Activated B cell treated with CpG ODN at 0.5 μM for 24 hours (primary cell): ENCODE results near the gene CHSY3. TPM values are rescaled to one million over a fixed set of nuclear protein-coding genes. Genes with fewer than 3 reads are reported as not detected.

ENCODE experiments used
- ATAC-seq: fragments of 200-7000 bp; cut with Tn5 transposase; one replicate; pipeline ENCODE4 v1.10.0; 2021; ENCODE audit warnings: low read depth, mild to moderate bottlenecking, moderate library complexity
- CTCF ChIA-PET: fragments of 350-600 bp; sonication (Branson Sonifier 250); formaldehyde crosslinking; loops from one replicate; lab custom pipeline; 2021; ENCODE audit warnings: antibody characterized with exemption; lab: Charles Lee
- POLR2A ChIA-PET: fragments of 350-600 bp; sonication (Branson Sonifier 250); formaldehyde crosslinking; loops from one replicate; lab custom pipeline; 2021; ENCODE audit warnings: antibody characterized with exemption; lab: Charles Lee
- DNase-seq: peaks from one replicate; pipeline ENCODE4 v3.0.0; 2022
- H3K27ac Mint-ChIP-seq: one replicate; pipeline ENCODE4 v1.8.0; 2020; ENCODE audit warnings: mixed read lengths
- H3K27me3 Mint-ChIP-seq: one replicate; pipeline ENCODE4 v1.8.0; 2021; ENCODE audit warnings: mixed read lengths
- H3K36me3 Mint-ChIP-seq: one replicate; pipeline ENCODE4 v1.8.0; 2021; ENCODE audit warnings: low read depth, mixed read lengths
- H3K4me1 Mint-ChIP-seq: one replicate; pipeline ENCODE4 v1.8.0; 2021; ENCODE audit warnings: mixed read lengths
- H3K4me3 Mint-ChIP-seq: one replicate; pipeline ENCODE4 v1.8.0; 2020; ENCODE audit warnings: mild to moderate bottlenecking, mixed read lengths
- H3K9me3 Mint-ChIP-seq: one replicate; pipeline ENCODE4 v1.8.0; 2020; ENCODE audit warnings: mixed read lengths
- intact Hi-C: fragments of 100-400 bp; cut with micrococcal nuclease; formaldehyde crosslinking; loops from one replicate; pipeline ENCODE4 v1.15.1; 2024
- total RNA-seq: library from RNA; stranded (reverse); gene quantifications from 2 replicates; pipeline ENCODE4 v1.2.3, GENCODE V29; 2022
- TF ChIP-seq, protein P1 (sequence below): fragments of 200-600 bp; IDR thresholded peaks from one replicate; pipeline ENCODE4 v1.8.0; 2022; ENCODE audit warnings: antibody characterized with exemption, mild to moderate bottlenecking

Gene CHSY3
- total RNA-seq, 1 donor from 2014 or later, result not detected

DNA sequence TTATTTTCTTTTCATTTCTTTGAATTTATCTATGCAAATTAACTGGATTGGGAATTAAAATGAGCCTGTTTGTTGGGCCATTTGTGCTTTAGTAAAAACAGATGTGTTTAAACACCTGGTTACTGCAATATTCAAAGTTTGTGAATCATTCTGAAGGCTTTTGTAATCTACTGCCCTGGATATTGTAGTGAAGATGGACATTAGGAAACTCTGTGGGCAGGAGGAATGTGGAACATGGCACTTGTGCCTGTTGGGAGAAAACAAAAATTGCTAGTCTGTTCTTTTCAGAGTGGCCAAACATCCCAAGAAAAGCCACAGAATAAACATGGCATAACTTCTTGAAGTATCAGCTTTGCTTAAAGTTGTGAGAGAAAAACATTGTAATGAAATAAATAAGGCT is 40.8 kb downstream of the CHSY3 start:
- Mint-ChIP-seq H3K9me3 (peaks cover under 1% of the 10 kb centered on the region), H3K27ac (no peak overlapping the region), H3K4me1 (no peaks in the 10 kb centered on the region), H3K27me3 (no peaks in the 10 kb centered on the region), H3K36me3 (no peaks in the 10 kb centered on the region), H3K4me3 (no peak overlapping the region)
- DNase-seq (no peak), ATAC-seq (no peak)
- TF ChIP-seq, protein P1, sequence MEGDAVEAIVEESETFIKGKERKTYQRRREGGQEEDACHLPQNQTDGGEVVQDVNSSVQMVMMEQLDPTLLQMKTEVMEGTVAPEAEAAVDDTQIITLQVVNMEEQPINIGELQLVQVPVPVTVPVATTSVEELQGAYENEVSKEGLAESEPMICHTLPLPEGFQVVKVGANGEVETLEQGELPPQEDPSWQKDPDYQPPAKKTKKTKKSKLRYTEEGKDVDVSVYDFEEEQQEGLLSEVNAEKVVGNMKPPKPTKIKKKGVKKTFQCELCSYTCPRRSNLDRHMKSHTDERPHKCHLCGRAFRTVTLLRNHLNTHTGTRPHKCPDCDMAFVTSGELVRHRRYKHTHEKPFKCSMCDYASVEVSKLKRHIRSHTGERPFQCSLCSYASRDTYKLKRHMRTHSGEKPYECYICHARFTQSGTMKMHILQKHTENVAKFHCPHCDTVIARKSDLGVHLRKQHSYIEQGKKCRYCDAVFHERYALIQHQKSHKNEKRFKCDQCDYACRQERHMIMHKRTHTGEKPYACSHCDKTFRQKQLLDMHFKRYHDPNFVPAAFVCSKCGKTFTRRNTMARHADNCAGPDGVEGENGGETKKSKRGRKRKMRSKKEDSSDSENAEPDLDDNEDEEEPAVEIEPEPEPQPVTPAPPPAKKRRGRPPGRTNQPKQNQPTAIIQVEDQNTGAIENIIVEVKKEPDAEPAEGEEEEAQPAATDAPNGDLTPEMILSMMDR, result no peak
- ChIA-PET CTCF (no interaction called here), POLR2A (no interaction called here)
- intact Hi-C loops, result no loop called here

DNA sequence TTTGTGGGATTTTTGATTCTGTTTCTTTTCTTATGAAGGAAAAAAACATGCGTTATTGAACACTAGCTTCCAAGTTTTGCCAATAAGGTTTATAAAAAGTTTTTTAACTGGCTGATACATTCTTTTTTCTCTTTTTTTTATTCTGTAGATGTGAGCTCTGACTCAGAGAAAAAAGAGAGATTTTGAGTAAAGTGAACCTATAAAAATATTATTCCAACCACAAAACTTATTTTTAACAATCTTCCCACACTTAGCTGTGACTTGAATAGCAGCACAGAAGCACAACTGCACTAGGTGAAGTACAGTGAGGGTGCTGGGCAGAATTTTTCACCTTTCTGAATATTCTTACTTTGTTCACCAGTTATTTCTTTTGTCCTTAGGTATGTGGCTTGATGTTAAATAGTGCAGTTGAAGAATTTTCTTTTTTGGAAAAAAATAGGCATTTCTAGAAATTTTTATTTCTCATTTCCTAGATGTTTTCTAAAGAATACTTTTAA is 41.6 kb downstream of the CHSY3 start:
- H3K36me3 Mint-ChIP-seq, result no peaks in the 10 kb centered on the region
- POLR2A ChIA-PET, result no interaction called here
- ATAC-seq (no peak), DNase-seq (no peak)
- intact Hi-C loops, result no loop called here
- H3K4me3 Mint-ChIP-seq, result no peak overlapping the region
- no peaks in the 10 kb centered on the region for H3K4me1 Mint-ChIP-seq
- no peak overlapping the region for H3K27ac Mint-ChIP-seq
- CTCF ChIA-PET, result no interaction called here
- no peaks in the 10 kb centered on the region for H3K27me3 Mint-ChIP-seq
- TF ChIP-seq, protein P1, result no peak
- no peaks in the 10 kb centered on the region for H3K9me3 Mint-ChIP-seq

DNA sequence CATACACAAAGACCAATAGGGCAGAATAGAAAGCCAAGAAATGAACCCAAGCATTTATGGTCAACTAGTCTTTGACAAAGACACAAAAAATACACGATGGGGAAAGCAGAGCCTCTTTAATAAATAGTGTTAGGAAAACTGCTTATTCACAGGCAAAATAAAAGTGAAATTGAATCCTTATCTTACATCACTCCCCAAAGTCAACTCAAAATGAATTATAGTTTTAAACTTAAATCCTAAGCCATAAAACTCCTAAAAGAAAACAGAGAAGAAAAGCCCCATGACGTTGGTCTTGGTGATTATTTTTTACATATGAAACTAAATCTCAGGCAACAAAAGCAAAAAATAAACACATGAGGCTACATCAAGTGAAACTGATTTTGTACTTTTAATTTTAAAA is 46.8 kb downstream of the CHSY3 start:
- Mint-ChIP-seq H3K9me3 (peaks cover 2% of the 10 kb centered on the region), H3K27me3 (no peaks in the 10 kb centered on the region), H3K36me3 (no peaks in the 10 kb centered on the region), H3K27ac (no peak overlapping the region), H3K4me1 (no peaks in the 10 kb centered on the region), H3K4me3 (no peak overlapping the region)
- DNase-seq (no peak), ATAC-seq (no peak)
- intact Hi-C loops, result no loop called here
- ChIA-PET CTCF (no interaction called here), POLR2A (no interaction called here)
- TF ChIP-seq, protein P1, result no peak

DNA sequence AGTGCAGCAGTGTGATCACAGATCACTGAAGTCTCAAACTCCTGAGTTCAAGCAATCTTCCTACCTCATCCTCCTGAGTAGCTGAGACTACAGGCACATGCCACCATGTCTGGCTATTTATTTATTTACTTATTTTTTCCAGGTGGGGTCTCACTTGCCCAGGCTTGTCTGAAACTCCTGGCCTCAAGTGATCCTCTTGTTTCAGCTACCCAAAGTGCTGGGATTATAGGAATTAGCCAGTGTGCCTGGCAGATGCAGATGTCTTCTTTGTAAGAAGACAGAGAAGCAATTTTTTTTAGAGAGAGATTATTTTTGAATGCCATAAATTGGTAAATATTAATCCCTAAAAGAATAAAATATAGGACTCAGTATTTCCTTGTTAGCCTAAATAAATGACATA is 54.3 kb downstream of the CHSY3 start:
- H3K9me3 Mint-ChIP-seq, result peaks cover 2% of the 10 kb centered on the region
- no peaks in the 10 kb centered on the region for H3K36me3 Mint-ChIP-seq
- intact Hi-C loops, result no loop called here
- H3K4me1 Mint-ChIP-seq, result no peaks in the 10 kb centered on the region
- DNase-seq (no peak), ATAC-seq (no peak)
- CTCF ChIA-PET, result no interaction called here
- no peak overlapping the region for H3K4me3 Mint-ChIP-seq
- POLR2A ChIA-PET, result no interaction called here
- TF ChIP-seq, protein P1, result no peak
- no peak overlapping the region for H3K27ac Mint-ChIP-seq
- H3K27me3 Mint-ChIP-seq, result no peaks in the 10 kb centered on the region

DNA sequence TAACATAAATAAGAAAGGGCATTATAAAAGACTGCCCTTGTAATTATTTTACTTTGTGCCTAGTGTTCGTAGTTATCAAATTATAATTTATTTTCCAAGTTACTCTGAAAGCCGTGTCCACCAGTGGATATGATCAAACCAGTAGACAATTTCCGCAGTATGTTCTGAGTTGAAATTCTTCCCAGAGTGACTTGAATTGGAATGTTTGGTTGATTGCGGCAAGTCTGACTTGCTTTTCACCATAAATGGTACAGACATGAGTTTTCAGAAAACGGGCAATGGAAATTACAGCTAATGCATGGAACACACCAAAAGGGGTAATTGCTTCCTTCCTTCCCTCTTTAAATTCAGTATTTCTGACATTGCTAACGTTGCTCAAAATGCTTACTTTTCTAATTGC is 56.6 kb downstream of the CHSY3 start:
- POLR2A ChIA-PET, result no interaction called here
- Mint-ChIP-seq H3K27ac (no peak overlapping the region), H3K9me3 (no peaks in the 10 kb centered on the region), H3K4me3 (no peak overlapping the region), H3K36me3 (no peaks in the 10 kb centered on the region), H3K27me3 (no peaks in the 10 kb centered on the region), H3K4me1 (no peaks in the 10 kb centered on the region)
- CTCF ChIA-PET, result no interaction called here
- DNase-seq (no peak), ATAC-seq (no peak)
- TF ChIP-seq, protein P1, result no peak
- intact Hi-C loops, result no loop called here
